ENCODE measurements around the gene TBPL1.

GRCh38 chr6:133959667-133960368 is 6.8 kb downstream of the TBPL1 start:
- TF ChIP-seq CTCF (IDR thresholded peaks at IDR 0.05; ENCODE audit: low read depth, low read length) (no peak), POLR2A (IDR thresholded peaks at IDR 0.05; ENCODE audit: extremely low read depth, insufficient read length) (no peak), MAX (IDR thresholded peaks at IDR 0.05; ENCODE audit: low read depth, low read length) (no peak)

All from NB4 (cell line).